GM12878 (cell line): ENCODE data around the gene ANXA10. TPM values are rescaled to one million over a fixed set of nuclear protein-coding genes. Genes with fewer than 3 reads are reported as not detected.

ENCODE experiments used
- ATAC-seq: fragments of 200-7000 bp; cut with Tn5 transposase; 3 replicates; pipeline ENCODE4 v1.9.1; 2020; ENCODE audit warnings: mild to moderate bottlenecking, moderate library complexity
- BruUV-seq: library from RNA; stranded (reverse); fragments of 400-500 nt; replicated peaks from 2 replicates; lab custom pipeline; 2021; lab: Mats Ljungman, UMichigan
- CTCF ChIA-PET: fragments of 300-600 bp; sonication (Branson Sonifier 250); formaldehyde crosslinking; extraction: SDS; loops from one replicate; lab custom pipeline; 2021; ENCODE audit warnings: inconsistent platforms; lab: Yijun Ruan, JAX
- POLR2A ChIA-PET: fragments of 350-600 bp; formaldehyde crosslinking; extraction: SDS; loops from one replicate; lab custom pipeline; 2021; ENCODE audit warnings: inconsistent platforms; lab: Charles Lee
- RAD21 ChIA-PET: fragments of 300-600 bp; sonication (Branson Sonifier 250); formaldehyde crosslinking; loops from one replicate; lab custom pipeline; 2023; ENCODE audit warnings: antibody characterized with exemption; ENCODE audit not compliant: unreplicated experiment; lab: Charles Lee
- SMC1A ChIA-PET: fragments of 300-600 bp; sonication (Branson Sonifier 250); formaldehyde crosslinking; loops from one replicate; lab custom pipeline; 2023; ENCODE audit not compliant: unreplicated experiment, uncharacterized antibody; lab: Charles Lee
- DNase-seq: peaks from one replicate; pipeline ENCODE4 v3.0.0-alpha.2; 2011; ENCODE audit warnings: low read depth, low spot score
- FAIRE-seq: peaks from 3 replicates; lab custom pipeline; 2011; peaks lifted over from hg19 to GRCh38; lab: Jason Lieb, UNC
- H2AFZ ChIP-seq: 2 replicates; pipeline ENCODE4 v1.6.0; 2011; ENCODE audit warnings: low read depth, low read length, control low read depth; ENCODE audit not compliant: control insufficient read depth
- H3K27ac ChIP-seq: 2 replicates; pipeline ENCODE4 v1.5.1; 2011; ENCODE audit warnings: control low read depth; ENCODE audit not compliant: control insufficient read depth, insufficient read depth
- H3K27me3 ChIP-seq, 2 experiments: replicated peaks in 1 of 2; 2 replicates each; pipeline versions ENCODE4 v1.6.0 to v1.6.1; 2011; ENCODE audit warnings: low read length in 1 of 2; ENCODE audit not compliant: control insufficient read depth in 2 of 2, insufficient read depth in 2 of 2
- H3K36me3 ChIP-seq, 2 experiments: 2 replicates each; pipeline ENCODE4 v1.5.1; 2011; ENCODE audit warnings: low read length in 1 of 2; ENCODE audit not compliant: control insufficient read depth in 2 of 2, insufficient read depth in 2 of 2
- H3K4me1 ChIP-seq: 2 replicates; pipeline ENCODE4 v1.6.1; 2011; ENCODE audit warnings: mild to moderate bottlenecking, low read length, moderate library complexity, mixed read lengths; ENCODE audit not compliant: control insufficient read depth, insufficient read depth
- H3K4me2 ChIP-seq: 2 replicates; pipeline ENCODE4 v1.6.0; 2011; ENCODE audit warnings: control low read depth; ENCODE audit not compliant: control insufficient read depth, insufficient read depth
- H3K4me3 ChIP-seq: fragments of 200-600 bp; sonication (generic); 2 replicates; pipeline ENCODE4 v1.5.1; 2016
- H3K79me2 ChIP-seq: 2 replicates; pipeline ENCODE4 v1.6.0; 2011; ENCODE audit warnings: low read length; ENCODE audit not compliant: control insufficient read depth, insufficient read depth
- H3K9ac ChIP-seq: 2 replicates; pipeline ENCODE4 v1.8.0; 2011; ENCODE audit warnings: low read length, control low read depth, mixed read lengths; ENCODE audit not compliant: control insufficient read depth, insufficient read depth
- H3K9me3 ChIP-seq: replicated peaks from 3 replicates; pipeline ENCODE4 v1.5.1; 2011; ENCODE audit warnings: mild to moderate bottlenecking, low read length; ENCODE audit not compliant: control insufficient read depth, insufficient read depth
- H4K20me1 ChIP-seq: 2 replicates; pipeline ENCODE4 v1.6.0; 2011; ENCODE audit not compliant: control insufficient read depth, insufficient read depth
- BHLHE40 ChIP-seq, 2 experiments: fragments of 450-650 bp in 1 of 2; IDR thresholded peaks; 2 replicates each; pipeline ENCODE4 v1.6.1; 2011 to 2017; ENCODE audit warnings: low read depth in 2 of 2, borderline replicate concordance in 1 of 2, improper control_type of control experiment in 1 of 2, low read length in 1 of 2, mild to moderate bottlenecking in 1 of 2
- ETV6 ChIP-seq, 2 experiments: fragments of 450-650 bp in 1 of 2; IDR thresholded peaks in 1 of 2; conservative IDR thresholded peaks in 1 of 2; 2 replicates each; pipeline ENCODE4 v1.6.1; 2014; ENCODE audit warnings: antibody characterized with exemption in 1 of 2, borderline replicate concordance in 1 of 2, low read depth in 1 of 2, mild to moderate bottlenecking in 1 of 2, moderate library complexity in 1 of 2
- KAT2A ChIP-seq: conservative IDR thresholded peaks from 2 replicates; pipeline ENCODE4 v1.6.1; 2011; ENCODE audit warnings: low read depth, low read length; ENCODE audit not compliant: control insufficient read depth
- SIX5 ChIP-seq: IDR thresholded peaks from 2 replicates; pipeline ENCODE4 v1.6.1; 2011; ENCODE audit warnings: mild to moderate bottlenecking, low read depth, low read length, moderate library complexity; ENCODE audit not compliant: severe bottlenecking
- SRF ChIP-seq, 2 experiments: IDR thresholded peaks; 2 replicates each; pipeline ENCODE4 v1.6.1; 2011; ENCODE audit warnings: low read depth in 2 of 2, low read length in 2 of 2, mild to moderate bottlenecking in 1 of 2, moderate library complexity in 1 of 2
- WGBS: methylation state at CpG from one replicate; pipeline ENCODE4 v1.1.6; 2016; ENCODE audit warnings: low lambda C conversion rate; ENCODE audit not compliant: insufficient replicate concordance, insufficient coverage; ENCODE audit errors: missing lambda C conversion rate; 5-methylcytosine and 5-hydroxymethylcytosine counted together
- in situ Hi-C: fragments of 300-500 bp; cut with MboI; formaldehyde crosslinking; loops from 9 replicates; pipeline ENCODE4 v1.14.3; 2018; ENCODE audit warnings: mixed read lengths
- intact Hi-C: fragments of 100-400 bp; cut with micrococcal nuclease; formaldehyde crosslinking; loops from one replicate; pipeline ENCODE4 v1.14.2; 2022; ENCODE audit not compliant: unreplicated experiment
- polyA plus RNA-seq, 11 experiments: library from polyadenylated mRNA; depleted of rRNA in 4 of 11; unstranded in 6 of 11; stranded (reverse) in 5 of 11; fragments of >200 nt; fragmentation: Nextera tagmentation in 4 of 11; fragmentation: Illumina TruSeq in 1 of 11; extraction: Ambion mirVana in 4 of 11; extraction: Trizol in 1 of 11; gene quantifications; 1 replicate in 1 of 11; 2 replicates in 10 of 11; pipeline versions ENCODE4 v1.2.1 to v1.2.3, GENCODE V29; 2011 to 2016; ENCODE audit warnings: inconsistent platforms in 2 of 11, missing spikeins in 2 of 11, low read depth in 1 of 11
- total RNA-seq, 4 experiments: library from RNA; depleted of rRNA in 3 of 4; stranded (reverse); fragments of >200 nt in 3 of 4; fragmentation: Illumina TruSeq in 1 of 4; extraction: Trizol in 1 of 4; gene quantifications; 2 replicates each; pipeline versions ENCODE4 v1.2.1 to v1.2.3, GENCODE V29; 2013 to 2021
- TF ChIP-seq, protein P1 (sequence below): fragments of 450-650 bp; formaldehyde crosslinking; IDR thresholded peaks from 2 replicates; pipeline ENCODE4 v1.5.0; 2022; ENCODE audit warnings: mild to moderate bottlenecking, missing genetic modification characterization
- TF ChIP-seq, protein P2 (sequence below): fragments of 450-650 bp; conservative IDR thresholded peaks from 2 replicates; pipeline ENCODE4 v1.6.1; 2017; ENCODE audit warnings: mild to moderate bottlenecking, moderate library complexity
- TF ChIP-seq, protein P3 (sequence below): fragments of 150-350 bp; IDR thresholded peaks from 2 replicates; pipeline ENCODE4 v1.6.1; 2014; ENCODE audit warnings: mild to moderate bottlenecking, low read depth, low read length

The ANXA10 gene
- total and polyA plus RNA-seq, 10 of the 15 experiments (the other 5 are each of a cell fraction or from before 2014, with no cell fraction given): not detected

DNA sequence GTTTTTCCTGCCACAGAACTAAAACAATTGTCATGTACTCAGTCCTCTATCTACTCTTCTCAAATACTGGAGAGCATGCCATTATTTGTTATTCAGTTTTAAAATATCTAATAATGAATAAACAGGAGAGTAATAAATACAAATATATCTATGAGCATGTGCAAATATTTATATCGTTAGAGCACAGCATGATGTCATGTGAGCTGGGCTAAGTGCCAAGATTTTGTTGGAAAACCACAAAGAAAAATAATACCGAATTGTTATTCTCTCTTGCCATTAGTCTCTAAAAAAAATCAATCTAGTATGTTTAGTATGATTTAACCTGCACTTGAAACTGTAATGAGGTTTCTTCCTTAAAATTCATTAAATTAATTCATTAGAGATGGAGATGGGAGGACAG is 129.0 kb downstream of the ANXA10 start:
- H2AFZ ChIP-seq: no peak overlapping the region
- H3K27ac ChIP-seq: no peak overlapping the region
- H3K36me3 ChIP-seq: no peaks in the 10 kb centered on the region
- WGBS: 90% methylated on average over 2 of the region's 2 CpGs
- ChIA-PET POLR2A (no interaction called here), RAD21 (no interaction called here), SMC1A (interaction anchor here (1.2 kb wide), 1 partner anchor 641 kb away, joined by 3 read pairs; no protein-coding TSS in a partner anchor), CTCF (no interaction called here)
- BruUV-seq: no TSS peak
- no peaks in the 10 kb centered on the region for H3K9me3 ChIP-seq
- H3K4me2 ChIP-seq: no peak overlapping the region
- intact Hi-C loops: no loop called here
- H3K79me2 ChIP-seq: no peaks in the 10 kb centered on the region
- TF ChIP-seq BHLHE40 (IDR thresholded peaks at IDR 0.05; ENCODE audit: borderline replicate concordance in 1 of 2, low read depth in 2 of 2, low read length in 1 of 2) (no peak), SIX5 (no peak), ETV6 (conservative IDR thresholded peaks at IDR 0.05 in 1 of 2, IDR thresholded peaks at IDR 0.05 in 1 of 2; ENCODE audit: borderline replicate concordance in 1 of 2, low read depth in 1 of 2) (no peak), SRF (IDR thresholded peaks at IDR 0.05; ENCODE audit: low read depth in 2 of 2, low read length in 2 of 2) (no peak), KAT2A (no peak)
- TF ChIP-seq, protein P1, sequence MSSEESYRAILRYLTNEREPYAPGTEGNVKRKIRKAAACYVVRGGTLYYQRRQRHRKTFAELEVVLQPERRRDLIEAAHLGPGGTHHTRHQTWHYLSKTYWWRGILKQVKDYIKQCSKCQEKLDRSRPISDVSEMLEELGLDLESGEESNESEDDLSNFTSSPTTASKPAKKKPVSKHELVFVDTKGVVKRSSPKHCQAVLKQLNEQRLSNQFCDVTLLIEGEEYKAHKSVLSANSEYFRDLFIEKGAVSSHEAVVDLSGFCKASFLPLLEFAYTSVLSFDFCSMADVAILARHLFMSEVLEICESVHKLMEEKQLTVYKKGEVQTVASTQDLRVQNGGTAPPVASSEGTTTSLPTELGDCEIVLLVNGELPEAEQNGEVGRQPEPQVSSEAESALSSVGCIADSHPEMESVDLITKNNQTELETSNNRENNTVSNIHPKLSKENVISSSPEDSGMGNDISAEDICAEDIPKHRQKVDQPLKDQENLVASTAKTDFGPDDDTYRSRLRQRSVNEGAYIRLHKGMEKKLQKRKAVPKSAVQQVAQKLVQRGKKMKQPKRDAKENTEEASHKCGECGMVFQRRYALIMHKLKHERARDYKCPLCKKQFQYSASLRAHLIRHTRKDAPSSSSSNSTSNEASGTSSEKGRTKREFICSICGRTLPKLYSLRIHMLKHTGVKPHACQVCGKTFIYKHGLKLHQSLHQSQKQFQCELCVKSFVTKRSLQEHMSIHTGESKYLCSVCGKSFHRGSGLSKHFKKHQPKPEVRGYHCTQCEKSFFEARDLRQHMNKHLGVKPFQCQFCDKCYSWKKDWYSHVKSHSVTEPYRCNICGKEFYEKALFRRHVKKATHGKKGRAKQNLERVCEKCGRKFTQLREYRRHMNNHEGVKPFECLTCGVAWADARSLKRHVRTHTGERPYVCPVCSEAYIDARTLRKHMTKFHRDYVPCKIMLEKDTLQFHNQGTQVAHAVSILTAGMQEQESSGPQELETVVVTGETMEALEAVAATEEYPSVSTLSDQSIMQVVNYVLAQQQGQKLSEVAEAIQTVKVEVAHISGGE (CRISPR knock-in tag): no peak
- TF ChIP-seq, protein P2, sequence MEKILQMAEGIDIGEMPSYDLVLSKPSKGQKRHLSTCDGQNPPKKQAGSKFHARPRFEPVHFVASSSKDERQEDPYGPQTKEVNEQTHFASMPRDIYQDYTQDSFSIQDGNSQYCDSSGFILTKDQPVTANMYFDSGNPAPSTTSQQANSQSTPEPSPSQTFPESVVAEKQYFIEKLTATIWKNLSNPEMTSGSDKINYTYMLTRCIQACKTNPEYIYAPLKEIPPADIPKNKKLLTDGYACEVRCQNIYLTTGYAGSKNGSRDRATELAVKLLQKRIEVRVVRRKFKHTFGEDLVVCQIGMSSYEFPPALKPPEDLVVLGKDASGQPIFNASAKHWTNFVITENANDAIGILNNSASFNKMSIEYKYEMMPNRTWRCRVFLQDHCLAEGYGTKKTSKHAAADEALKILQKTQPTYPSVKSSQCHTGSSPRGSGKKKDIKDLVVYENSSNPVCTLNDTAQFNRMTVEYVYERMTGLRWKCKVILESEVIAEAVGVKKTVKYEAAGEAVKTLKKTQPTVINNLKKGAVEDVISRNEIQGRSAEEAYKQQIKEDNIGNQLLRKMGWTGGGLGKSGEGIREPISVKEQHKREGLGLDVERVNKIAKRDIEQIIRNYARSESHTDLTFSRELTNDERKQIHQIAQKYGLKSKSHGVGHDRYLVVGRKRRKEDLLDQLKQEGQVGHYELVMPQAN: no peak
- TF ChIP-seq, protein P3, sequence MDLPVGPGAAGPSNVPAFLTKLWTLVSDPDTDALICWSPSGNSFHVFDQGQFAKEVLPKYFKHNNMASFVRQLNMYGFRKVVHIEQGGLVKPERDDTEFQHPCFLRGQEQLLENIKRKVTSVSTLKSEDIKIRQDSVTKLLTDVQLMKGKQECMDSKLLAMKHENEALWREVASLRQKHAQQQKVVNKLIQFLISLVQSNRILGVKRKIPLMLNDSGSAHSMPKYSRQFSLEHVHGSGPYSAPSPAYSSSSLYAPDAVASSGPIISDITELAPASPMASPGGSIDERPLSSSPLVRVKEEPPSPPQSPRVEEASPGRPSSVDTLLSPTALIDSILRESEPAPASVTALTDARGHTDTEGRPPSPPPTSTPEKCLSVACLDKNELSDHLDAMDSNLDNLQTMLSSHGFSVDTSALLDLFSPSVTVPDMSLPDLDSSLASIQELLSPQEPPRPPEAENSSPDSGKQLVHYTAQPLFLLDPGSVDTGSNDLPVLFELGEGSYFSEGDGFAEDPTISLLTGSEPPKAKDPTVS: no peak
- no peaks in the 10 kb centered on the region for H3K4me1 ChIP-seq
- in situ Hi-C loops: no loop called here
- no peak for ATAC-seq
- H3K4me3 ChIP-seq: no peak overlapping the region
- no peak for DNase-seq
- no peak overlapping the region for H3K9ac ChIP-seq
- H3K27me3 ChIP-seq: no peaks in the 10 kb centered on the region
- no peak for FAIRE-seq
- no peaks in the 10 kb centered on the region for H4K20me1 ChIP-seq
